HFF-Myc (cell line): Measurements from ENCODE around the gene PTPN11.

Source experiments
- DNase-seq: peaks from one replicate; pipeline ENCODE4 v3.0.0-alpha.2; 2011; ENCODE audit warnings: low read depth; ENCODE audit errors: extremely low read depth
- H3K4me3 ChIP-seq: replicated peaks from 2 replicates; pipeline ENCODE4 v1.5.1; 2011; ENCODE audit warnings: low read depth, mild to moderate bottlenecking, control low read depth, low read length
- CTCF ChIP-seq: IDR thresholded peaks from 2 replicates; pipeline ENCODE4 v1.5.1; 2012; ENCODE audit warnings: mild to moderate bottlenecking, low read depth, low read length, control low read depth; ENCODE audit errors: missing control alignments

Gene PTPN11

DNA sequence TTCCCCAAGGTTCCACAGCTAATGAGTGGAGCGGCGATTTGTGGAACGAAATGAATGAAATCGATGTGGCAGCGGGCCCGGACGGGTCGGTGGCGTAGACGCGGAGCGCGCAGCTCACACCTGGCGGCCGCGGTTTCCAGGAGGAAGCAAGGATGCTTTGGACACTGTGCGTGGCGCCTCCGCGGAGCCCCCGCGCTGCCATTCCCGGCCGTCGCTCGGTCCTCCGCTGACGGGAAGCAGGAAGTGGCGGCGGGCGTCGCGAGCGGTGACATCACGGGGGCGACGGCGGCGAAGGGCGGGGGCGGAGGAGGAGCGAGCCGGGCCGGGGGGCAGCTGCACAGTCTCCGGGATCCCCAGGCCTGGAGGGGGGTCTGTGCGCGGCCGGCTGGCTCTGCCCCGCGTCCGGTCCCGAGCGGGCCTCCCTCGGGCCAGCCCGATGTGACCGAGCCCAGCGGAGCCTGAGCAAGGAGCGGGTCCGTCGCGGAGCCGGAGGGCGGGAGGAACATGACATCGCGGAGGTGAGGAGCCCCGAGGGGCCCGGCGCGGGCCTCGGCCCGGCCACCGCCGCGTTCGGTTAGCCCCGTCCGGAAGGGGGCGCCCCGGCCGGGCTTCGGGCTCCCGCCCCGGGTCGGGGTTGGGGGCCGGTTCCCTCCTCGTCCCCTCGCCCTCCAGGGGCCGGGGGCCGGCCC lies at the start of gene PTPN11:
Gene PTPN11 (plus strand): TSS at position 340 of the 689 bp plus-strand sequence. CDS start 165 bp downstream, at position 505.
- H3K4me3 ChIP-seq: peak within 1 kb of the TSS; percentile 78
- peak; percentile 27 for TF ChIP-seq CTCF
- no peak for DNase-seq

DNA sequence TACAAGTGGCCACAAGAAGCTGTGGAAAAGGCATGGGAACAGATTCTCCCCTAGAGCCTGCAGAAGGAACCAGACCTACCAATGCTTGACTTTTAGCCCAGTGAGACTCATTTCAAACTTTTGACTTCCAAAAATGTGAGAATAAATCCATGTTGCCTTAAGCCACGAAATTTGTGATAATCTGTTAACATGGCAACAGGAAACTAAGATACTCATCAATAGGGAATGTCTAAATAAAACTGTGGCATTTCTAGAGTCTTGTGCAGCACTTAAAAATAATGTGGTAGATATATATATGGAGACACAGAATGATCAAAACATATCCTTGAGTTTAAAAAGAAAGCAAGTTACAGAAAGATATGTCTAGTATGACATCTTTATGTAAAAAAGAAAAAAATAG lies 48.5 kb upstream of the PTPN11 start:
- no peak for TF ChIP-seq CTCF
- no peak overlapping the region for H3K4me3 ChIP-seq
- no peak for DNase-seq

DNA sequence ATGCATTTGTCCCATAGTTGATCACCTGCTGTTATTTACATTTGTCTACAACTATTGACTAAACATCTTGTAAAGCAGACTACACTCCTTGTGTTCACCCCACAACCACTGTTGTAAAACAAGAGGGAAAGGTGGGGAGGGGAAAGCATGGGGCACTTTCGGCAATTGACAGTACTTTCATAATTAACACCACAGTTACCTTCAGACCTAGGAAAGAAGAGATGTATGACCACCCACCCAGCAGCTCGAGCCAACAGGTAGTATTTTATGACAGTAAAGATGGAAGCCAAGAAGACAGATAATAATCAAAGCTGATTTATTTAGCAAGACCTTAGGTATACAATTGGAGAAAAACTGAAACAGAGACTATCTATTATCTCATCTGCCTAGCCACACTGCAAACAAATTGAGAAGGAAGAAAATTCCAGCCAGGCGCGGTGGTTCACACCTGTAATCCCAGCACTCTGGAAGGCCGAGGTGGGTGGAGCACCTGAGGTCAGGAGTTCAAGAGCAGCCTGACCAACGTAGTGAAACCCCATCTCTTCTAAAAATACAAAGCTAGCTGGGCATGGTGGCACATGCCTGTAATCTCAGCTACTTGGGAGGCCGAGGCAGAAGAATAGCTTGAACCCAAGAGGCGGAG lies 47.8 kb upstream of the PTPN11 start:
- no peak overlapping the region for H3K4me3 ChIP-seq
- TF ChIP-seq CTCF: no peak
- DNase-seq: no peak

DNA sequence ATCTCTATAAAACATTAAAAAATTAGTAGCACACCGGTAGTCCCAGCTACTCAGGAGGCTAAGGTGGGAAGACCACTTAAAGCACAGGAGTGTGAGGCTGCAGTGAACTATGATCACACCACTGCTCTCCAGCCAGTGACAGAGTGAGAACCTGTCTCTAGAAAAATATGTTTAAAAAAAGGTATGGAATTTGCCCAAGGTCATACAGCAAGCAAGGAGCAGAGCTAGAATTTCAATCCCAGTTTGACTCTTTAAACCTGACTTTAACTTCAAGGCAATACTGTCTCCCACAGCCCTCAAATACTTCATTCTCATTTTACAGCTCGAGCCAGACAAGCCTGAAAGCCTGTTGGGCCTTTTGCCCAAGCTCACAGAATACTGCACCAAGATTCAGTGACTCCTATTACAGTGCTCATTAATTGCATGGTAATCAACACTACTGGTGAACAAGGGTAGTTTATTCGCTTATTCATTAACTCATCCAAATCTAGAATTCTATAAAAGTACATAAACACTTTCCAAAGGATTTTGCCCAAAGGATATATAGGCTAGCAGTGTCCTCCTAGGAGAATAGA lies 44.5 kb upstream of the PTPN11 start:
- H3K4me3 ChIP-seq: no peak overlapping the region
- TF ChIP-seq CTCF: no peak
- no peak for DNase-seq

DNA sequence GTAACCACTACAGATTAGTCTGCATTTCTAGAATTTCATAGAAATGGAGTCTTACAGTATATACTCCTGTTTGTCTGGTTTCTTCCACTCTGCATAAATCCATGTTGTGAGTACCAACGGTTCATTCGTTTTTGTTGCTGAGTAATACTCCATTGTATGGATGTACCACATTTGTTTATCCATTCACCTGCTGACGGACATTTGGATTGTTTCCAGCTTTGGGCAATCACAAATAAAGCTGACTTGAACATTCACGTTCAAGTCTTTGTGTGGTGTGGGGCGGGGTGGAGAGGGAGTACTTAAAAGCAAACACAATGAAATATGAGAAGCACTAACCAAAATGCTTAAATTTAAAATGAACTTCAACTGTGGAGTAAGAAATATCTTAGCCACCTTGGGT lies 43.6 kb upstream of the PTPN11 start:
- TF ChIP-seq CTCF: no peak
- no peak for DNase-seq
- no peak overlapping the region for H3K4me3 ChIP-seq

DNA sequence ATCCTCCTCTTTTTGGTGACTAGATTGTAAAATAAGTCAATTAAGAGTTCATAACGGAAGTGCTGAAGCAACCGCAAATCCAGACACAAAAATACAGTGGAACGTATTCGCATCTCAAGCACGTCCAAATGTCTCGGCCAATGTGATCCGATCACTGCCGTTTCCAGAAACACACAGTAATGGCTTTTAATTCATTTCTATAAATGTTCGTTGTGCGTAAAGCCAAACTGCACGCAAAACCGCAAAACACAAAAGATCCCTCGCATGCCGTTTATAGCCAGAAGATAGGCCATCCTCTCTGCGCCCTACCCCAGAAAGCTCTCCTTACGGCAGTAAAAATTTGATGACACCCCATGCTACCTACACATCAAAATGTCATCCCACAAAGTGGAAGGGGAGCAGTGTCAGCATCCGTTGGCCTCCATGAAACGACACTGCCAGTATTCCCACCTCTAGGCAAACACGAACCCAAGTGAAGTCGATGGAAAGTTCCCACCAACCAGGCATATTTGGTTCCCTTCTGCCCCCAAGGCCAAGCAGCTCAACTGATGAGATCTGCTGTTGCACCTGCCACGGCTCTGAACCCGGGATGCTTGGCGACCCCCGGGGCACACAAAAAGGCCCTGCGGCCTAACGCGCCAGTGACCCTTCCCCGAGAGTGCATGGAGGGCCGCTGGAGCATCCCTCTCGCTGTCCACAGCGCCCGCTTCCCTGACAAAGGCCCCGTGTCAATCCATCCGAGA lies 37.9 kb upstream of the PTPN11 start:
- peak overlapping the region; percentile 53 for H3K4me3 ChIP-seq
- no peak for TF ChIP-seq CTCF
- DNase-seq: no peak
